Measurements from ENCODE around the gene AKNA. TPM values are rescaled to one million over a fixed set of nuclear protein-coding genes. Genes with fewer than 3 reads are reported as not detected.
A peak's percentile ranks its signal among the peaks of the same experiment; 100 is the strongest.

Gene AKNA
- total and polyA plus RNA-seq, 2 experiments from 2014 or later: 5.7 to 25.2 TPM

DNA sequence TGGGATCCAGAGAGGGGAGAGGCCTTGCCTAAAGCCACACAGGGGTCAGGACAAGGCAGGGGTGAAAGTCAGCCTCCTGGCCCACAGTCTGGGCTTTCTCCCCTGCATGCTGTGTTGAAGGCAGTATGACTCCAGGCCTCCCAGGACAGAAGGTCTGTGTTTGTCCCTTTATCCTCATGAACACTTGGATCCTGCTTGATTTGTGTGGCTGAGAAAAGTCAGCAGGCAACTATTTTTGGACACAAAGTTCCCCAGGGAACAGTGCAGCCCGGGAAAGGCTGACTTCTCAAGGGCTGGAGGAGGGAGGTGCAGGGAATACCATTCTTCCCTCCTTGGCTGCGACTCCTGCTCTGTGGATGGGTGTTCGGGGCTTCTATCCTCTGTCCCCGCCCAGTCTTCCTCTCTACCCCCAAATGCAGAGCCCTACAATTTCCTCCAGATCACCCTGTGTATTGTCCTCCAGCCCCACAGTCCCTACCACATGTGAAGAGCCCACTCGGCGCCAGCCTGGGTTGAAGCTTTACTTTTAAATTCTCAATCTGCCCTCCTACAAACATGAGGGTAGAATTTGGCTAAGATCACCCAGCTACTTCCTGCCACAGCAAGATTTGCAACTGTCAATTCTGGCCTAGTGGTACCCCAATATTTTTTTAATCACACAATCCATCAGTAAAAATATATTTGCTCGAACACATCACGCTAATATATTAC, 4.1 kb downstream of the AKNA start:
- TF ChIP-seq, protein P1, sequence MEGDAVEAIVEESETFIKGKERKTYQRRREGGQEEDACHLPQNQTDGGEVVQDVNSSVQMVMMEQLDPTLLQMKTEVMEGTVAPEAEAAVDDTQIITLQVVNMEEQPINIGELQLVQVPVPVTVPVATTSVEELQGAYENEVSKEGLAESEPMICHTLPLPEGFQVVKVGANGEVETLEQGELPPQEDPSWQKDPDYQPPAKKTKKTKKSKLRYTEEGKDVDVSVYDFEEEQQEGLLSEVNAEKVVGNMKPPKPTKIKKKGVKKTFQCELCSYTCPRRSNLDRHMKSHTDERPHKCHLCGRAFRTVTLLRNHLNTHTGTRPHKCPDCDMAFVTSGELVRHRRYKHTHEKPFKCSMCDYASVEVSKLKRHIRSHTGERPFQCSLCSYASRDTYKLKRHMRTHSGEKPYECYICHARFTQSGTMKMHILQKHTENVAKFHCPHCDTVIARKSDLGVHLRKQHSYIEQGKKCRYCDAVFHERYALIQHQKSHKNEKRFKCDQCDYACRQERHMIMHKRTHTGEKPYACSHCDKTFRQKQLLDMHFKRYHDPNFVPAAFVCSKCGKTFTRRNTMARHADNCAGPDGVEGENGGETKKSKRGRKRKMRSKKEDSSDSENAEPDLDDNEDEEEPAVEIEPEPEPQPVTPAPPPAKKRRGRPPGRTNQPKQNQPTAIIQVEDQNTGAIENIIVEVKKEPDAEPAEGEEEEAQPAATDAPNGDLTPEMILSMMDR (IDR thresholded peaks at IDR 0.05; ENCODE audit: low read depth, low read length): no peak
- Histone ChIP-seq H3K4me3 (no peak overlapping the region), H3K9me3 (ENCODE audit: low read depth) (no peaks in the 10 kb centered on the region), H3K4me1 (ENCODE audit: low read depth) (peaks cover 48% of the 10 kb centered on the region), H3K36me3 (peaks cover 8% of the 10 kb centered on the region), H3K27ac (peak overlapping the region; percentile 95), H3K27me3 (no peaks in the 10 kb centered on the region)
- peak; percentile 67 to 71 for DNase-seq (ENCODE audit: low read depth in 1 of 2, low spot score in 1 of 2)

DNA sequence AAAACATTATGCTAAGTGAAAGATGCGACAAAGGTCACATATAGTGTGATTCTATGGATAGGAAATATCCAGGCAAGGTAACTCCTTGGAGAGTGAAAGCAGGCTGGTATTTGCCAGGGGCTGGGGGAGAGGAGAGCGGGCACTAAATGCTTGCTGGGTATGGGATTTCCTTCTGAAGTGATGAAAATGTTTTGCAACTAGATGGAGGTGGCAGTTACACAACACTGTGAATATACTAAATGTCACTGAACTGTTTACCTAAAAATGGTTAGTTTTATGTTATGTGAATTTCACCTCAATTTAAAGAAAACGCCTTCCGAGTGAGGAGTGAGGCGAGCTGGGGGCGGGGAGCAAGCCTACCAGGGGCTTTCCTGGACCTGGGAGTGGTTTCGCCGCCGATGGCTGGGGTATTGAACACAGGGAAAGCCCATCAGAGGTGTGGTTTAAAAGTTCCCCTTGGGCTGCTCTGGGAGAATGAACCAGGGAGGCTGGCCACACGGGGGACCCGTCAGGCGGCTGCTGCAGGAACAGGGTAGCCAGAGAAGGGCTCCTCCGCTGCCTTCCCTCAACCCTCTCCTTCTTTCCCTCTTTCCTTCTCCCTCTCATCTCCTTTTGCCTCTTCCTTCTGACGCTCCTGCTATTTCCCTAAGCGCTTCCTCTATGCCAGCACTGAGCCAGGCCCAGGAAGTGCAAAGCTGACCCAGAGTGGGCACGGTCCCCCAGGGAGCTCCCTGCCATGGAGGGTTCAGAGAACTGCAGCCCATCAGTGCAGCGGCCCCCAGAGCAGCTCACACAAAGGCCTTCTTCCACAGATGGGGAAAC, 4.9 kb downstream of the AKNA start:
- TF ChIP-seq, protein P1 (IDR thresholded peaks at IDR 0.05; ENCODE audit: low read depth, low read length): no peak
- H3K4me1 ChIP-seq (ENCODE audit: low read depth): peaks cover 42% of the 10 kb centered on the region
- H3K4me3 ChIP-seq: no peak overlapping the region

DNA sequence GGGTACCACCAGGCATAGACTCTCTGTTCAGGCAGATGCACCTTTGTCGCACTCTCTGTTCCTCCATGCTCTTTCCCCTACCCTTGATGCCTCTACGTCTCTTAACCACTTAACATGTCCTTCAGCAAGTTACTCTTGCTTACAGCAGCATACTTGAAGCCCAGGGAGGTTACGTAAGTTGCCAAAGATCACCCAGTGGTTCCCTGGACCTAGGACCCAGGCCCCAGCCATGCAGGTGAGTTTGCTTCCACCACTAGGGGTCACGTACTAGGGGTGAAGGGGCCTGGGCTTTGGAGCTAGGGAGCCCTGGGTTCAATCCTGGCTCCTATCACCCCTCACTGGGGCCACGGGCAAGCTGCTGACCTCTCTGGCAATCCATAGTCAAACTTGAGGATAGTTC, 8.9 kb downstream of the AKNA start:
- TF ChIP-seq, protein P1 (IDR thresholded peaks at IDR 0.05; ENCODE audit: low read depth, low read length): no peak
- Histone ChIP-seq H3K27me3 (no peaks in the 10 kb centered on the region), H3K27ac (no peak overlapping the region), H3K4me3 (no peak overlapping the region), H3K9me3 (ENCODE audit: low read depth) (no peaks in the 10 kb centered on the region), H3K36me3 (peaks cover 13% of the 10 kb centered on the region), H3K4me1 (ENCODE audit: low read depth) (peaks cover 20% of the 10 kb centered on the region)
- DNase-seq (ENCODE audit: low read depth in 1 of 2, low spot score in 1 of 2): no peak

More for the DNA sequence above, 4.9 kb downstream of the AKNA start:
- Histone ChIP-seq H3K27ac (peak overlapping the region; percentile 95), H3K27me3 (no peaks in the 10 kb centered on the region), H3K9me3 (ENCODE audit: low read depth) (no peaks in the 10 kb centered on the region), H3K36me3 (peaks cover 8% of the 10 kb centered on the region)
- DNase-seq (ENCODE audit: low read depth in 1 of 2, low spot score in 1 of 2): peak in 1 of 2 donors; percentile 11

DNA sequence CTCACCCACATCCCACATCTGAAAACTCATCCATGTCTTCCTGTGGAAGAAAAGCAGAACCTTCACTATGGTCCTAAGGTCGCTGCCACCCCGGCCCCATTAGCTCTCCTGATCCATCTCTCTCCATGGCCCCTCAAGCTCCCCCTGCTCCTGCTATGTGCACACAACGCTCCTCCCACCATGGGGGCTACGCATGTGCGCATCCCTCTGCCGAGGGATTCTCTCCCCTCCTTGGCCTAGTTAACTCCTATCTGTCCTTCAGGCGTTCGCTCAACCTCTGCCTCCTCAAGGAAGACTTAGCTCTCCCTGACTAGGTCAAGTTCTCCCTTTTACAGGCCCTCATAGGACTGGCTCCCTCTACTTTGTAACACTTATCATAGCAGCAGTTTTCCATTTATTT, 9.8 kb downstream of the AKNA start:
- TF ChIP-seq, protein P1 (IDR thresholded peaks at IDR 0.05; ENCODE audit: low read depth, low read length): no peak
- Histone ChIP-seq H3K9me3 (ENCODE audit: low read depth) (no peaks in the 10 kb centered on the region), H3K4me3 (no peak overlapping the region), H3K36me3 (peaks cover 13% of the 10 kb centered on the region), H3K27ac (no peak overlapping the region), H3K4me1 (ENCODE audit: low read depth) (peaks cover 11% of the 10 kb centered on the region), H3K27me3 (no peaks in the 10 kb centered on the region)
- no peak for DNase-seq (ENCODE audit: low read depth in 1 of 2, low spot score in 1 of 2)

DNA sequence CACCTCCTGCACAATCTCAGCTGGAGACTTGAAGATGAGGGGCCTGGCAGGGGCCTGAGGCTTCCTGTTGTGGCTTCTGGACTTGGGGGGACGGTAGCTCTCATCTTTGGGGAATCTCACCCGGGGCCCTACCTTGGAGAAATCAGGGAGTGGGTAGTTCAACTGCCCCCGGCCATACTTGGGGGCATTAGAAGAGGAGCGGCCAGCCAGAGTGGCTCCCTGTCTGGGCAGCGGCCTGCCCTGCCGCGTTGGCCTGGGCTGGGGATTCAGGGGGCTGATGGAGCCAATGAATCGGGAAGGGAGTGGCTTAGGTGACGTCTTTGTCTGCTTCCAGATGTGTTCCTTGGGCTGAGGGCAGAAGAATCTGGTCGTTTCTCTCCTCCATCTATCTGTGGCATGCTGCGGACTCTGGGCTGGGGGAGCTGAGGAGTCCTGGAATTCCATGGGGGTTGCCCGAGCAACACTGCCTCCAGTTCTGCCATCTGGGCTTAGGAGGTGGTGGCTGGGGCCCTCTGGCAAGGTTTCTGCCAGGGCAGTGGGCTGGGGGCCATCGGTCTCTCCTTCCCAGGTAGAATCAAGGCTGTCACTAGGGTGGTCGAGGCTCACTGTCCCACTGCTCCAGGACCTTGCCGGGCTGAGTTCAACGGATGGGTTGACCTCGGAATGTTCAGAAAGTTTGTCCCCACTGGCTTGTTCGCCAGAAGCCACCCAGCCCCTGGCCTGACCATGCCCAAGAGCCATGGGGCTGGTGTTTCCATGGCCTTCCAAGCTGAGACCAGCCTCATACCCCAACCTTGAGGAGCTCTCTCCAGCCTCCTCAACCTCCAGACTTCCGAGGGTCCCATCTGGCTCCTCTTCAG, 11.0 kb downstream of the AKNA start:
- Histone ChIP-seq H3K9me3 (ENCODE audit: low read depth) (no peaks in the 10 kb centered on the region), H3K4me3 (no peak overlapping the region), H3K4me1 (ENCODE audit: low read depth) (no peaks in the 10 kb centered on the region), H3K36me3 (peaks cover 13% of the 10 kb centered on the region), H3K27ac (no peak overlapping the region), H3K27me3 (no peaks in the 10 kb centered on the region)
- no peak for DNase-seq (ENCODE audit: low read depth in 1 of 2, low spot score in 1 of 2)
- TF ChIP-seq, protein P1 (IDR thresholded peaks at IDR 0.05; ENCODE audit: low read depth, low read length): no peak
